ENCODE measurements around the gene CHAT.

CHAT gene

DNA sequence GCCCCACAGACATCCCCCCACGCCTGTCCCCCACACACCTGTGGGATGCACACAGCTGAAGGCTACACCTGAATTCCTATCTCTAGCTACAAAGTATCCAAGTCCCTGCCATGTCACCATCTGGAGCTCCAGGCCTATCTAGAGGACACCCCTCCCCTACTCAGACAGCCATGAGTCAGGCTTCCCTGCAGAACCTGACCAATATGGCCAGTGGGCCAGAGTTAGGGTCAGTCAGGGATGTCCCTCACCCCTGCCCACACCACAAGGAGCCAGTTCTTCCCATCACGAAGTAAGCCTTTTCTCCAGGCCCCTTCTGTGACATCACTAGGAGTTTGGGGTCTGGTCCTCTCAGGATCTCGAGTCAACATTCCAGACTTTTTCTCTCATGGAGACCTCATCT, 14.3 kb upstream of the CHAT start:
- H3K27ac ChIP-seq (ENCODE audit: extremely low read depth, low read depth, low read length) = no peak overlapping the region
- no peaks in the 10 kb centered on the region for H3K4me1 ChIP-seq (ENCODE audit: control insufficient read depth, insufficient read depth, low read length)
- no peaks in the 10 kb centered on the region for H3K36me3 ChIP-seq (ENCODE audit: control insufficient read depth in 2 of 2, insufficient read depth in 1 of 2, low read length in 2 of 2)
- no peak for TF ChIP-seq ZNF843 (tag by site-specific recombination; IDR thresholded peaks at IDR 0.05)
- no peak for TF ChIP-seq ZNF423 (tag by site-specific recombination; IDR thresholded peaks at IDR 0.05)
- no peak for TF ChIP-seq ZNF394 (tag by site-specific recombination; IDR thresholded peaks at IDR 0.05; ENCODE audit: borderline replicate concordance)
- no peak for TF ChIP-seq SP2 (tag by site-specific recombination; IDR thresholded peaks at IDR 0.05)
- no peak for TF ChIP-seq ZNF214 (tag by site-specific recombination; IDR thresholded peaks at IDR 0.05; ENCODE audit: borderline replicate concordance)
- TF ChIP-seq ZBTB8A (tag by site-specific recombination; IDR thresholded peaks at IDR 0.05) = no peak
- TF ChIP-seq OVOL3 (tag by site-specific recombination; IDR thresholded peaks at IDR 0.05) = no peak
- no peaks in the 10 kb centered on the region for H3K9me3 ChIP-seq (ENCODE audit: control insufficient read depth, insufficient read depth, low read depth, low read length)
- H3K4me3 ChIP-seq (ENCODE audit: low read depth, low read length) = no peak overlapping the region
- ChIA-PET POLR2A (no interaction called here), CTCF (no interaction called here)

DNA sequence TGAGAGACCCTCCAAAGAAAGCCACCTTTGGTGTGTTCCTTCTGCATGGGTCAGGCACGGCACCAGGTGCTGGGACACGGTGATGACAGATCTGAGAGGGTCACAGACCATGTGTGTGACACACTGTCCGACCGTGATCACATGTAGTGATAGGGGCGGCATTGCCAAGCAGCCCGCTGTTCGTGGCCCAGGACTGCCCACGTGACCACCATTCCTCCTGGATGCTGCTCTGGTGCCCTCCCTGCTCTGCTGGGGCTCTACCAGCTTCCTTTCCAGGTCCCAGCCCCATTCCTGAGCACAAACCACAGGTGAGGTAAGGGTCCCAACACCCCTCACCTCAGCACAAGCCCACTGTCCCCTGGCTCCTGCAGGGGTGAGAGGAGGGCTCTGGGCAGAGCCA, 13.8 kb upstream of the CHAT start:
- Histone ChIP-seq H3K4me1 (ENCODE audit: control insufficient read depth, insufficient read depth, low read length) (no peaks in the 10 kb centered on the region), H3K36me3 (ENCODE audit: control insufficient read depth in 2 of 2, insufficient read depth in 1 of 2, low read length in 2 of 2) (no peaks in the 10 kb centered on the region), H3K27ac (ENCODE audit: extremely low read depth, low read depth, low read length) (no peak overlapping the region), H3K9me3 (ENCODE audit: control insufficient read depth, insufficient read depth, low read depth, low read length) (no peaks in the 10 kb centered on the region), H3K4me3 (ENCODE audit: low read depth, low read length) (no peak overlapping the region)
- POLR2A ChIA-PET = no interaction called here
- no peak for TF ChIP-seq ZNF324 (tag by site-specific recombination; IDR thresholded peaks at IDR 0.05)
- TF ChIP-seq ZNF248 (tag by site-specific recombination; IDR thresholded peaks at IDR 0.05) = no peak
- TF ChIP-seq ZNF610 (tag by site-specific recombination; IDR thresholded peaks at IDR 0.05; ENCODE audit: borderline replicate concordance) = no peak
- no peak for TF ChIP-seq ZNF223 (tag by site-specific recombination; IDR thresholded peaks at IDR 0.05)
- no peak for TF ChIP-seq ZNF76 (tag by site-specific recombination; IDR thresholded peaks at IDR 0.05; ENCODE audit: borderline replicate concordance, low read depth)
- no peak for TF ChIP-seq SALL2 (tag by site-specific recombination; IDR thresholded peaks at IDR 0.05; ENCODE audit: borderline replicate concordance)
- TF ChIP-seq ZNF416 (tag by site-specific recombination; IDR thresholded peaks at IDR 0.05) = no peak
- no peak for TF ChIP-seq ZNF555 (tag by site-specific recombination; conservative IDR thresholded peaks at IDR 0.05)
- no peak for TF ChIP-seq SP3 (tag by site-specific recombination; IDR thresholded peaks at IDR 0.05)
- no peak for TF ChIP-seq ZNF777 (tag by site-specific recombination; IDR thresholded peaks at IDR 0.05; ENCODE audit: borderline replicate concordance)
- TF ChIP-seq KLF8 (tag by site-specific recombination; IDR thresholded peaks at IDR 0.05) = no peak
- no peak for TF ChIP-seq RBAK (tag by site-specific recombination; IDR thresholded peaks at IDR 0.05)
- no peak for TF ChIP-seq ZNF571 (tag by site-specific recombination; IDR thresholded peaks at IDR 0.05)
- TF ChIP-seq EGR2 (tag by site-specific recombination; IDR thresholded peaks at IDR 0.05; ENCODE audit: low read depth) = no peak
- no peak for TF ChIP-seq ZNF521 (tag by site-specific recombination; IDR thresholded peaks at IDR 0.05)
- no peak for TF ChIP-seq ZBTB7A (tag by site-specific recombination; IDR thresholded peaks at IDR 0.05; ENCODE audit: low read depth)
- CTCF ChIA-PET = no interaction called here

DNA sequence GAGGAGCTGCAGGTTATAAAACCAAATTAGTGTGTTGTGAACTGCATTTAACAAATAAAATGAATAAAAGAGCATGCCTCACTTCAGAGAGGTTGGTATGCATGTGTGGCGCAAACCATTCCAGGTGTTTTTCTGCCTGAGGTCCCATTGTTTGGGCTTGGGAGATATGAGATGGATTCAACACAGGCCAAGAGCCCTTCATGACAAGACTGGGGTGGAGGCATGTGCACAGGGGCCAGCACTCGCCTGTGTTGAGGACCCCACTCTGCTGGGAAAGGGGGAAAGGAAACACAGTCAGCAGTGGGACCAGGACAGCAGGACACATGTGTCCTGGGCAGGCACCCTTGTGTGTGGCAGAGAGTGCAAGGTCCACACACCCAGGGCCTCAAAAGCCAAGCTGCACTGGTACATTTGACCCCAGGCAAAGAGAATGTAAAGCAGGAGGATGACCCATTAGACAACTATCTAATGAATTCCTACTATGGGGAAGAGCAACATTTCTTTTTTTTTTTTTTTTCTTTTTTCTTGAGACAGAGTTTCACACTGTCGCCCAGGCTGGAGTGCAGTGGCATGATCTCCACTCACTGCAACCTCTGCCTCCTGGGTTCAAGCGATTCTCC, 12.9 kb upstream of the CHAT start:
- Histone ChIP-seq H3K9me3 (ENCODE audit: control insufficient read depth, insufficient read depth, low read depth, low read length) (no peaks in the 10 kb centered on the region), H3K4me1 (ENCODE audit: control insufficient read depth, insufficient read depth, low read length) (no peaks in the 10 kb centered on the region), H3K36me3 (ENCODE audit: control insufficient read depth in 2 of 2, insufficient read depth in 1 of 2, low read length in 2 of 2) (no peaks in the 10 kb centered on the region), H3K4me3 (ENCODE audit: low read depth, low read length) (no peak overlapping the region), H3K27ac (ENCODE audit: extremely low read depth, low read depth, low read length) (no peak overlapping the region)
- ChIA-PET POLR2A (interaction anchor here (0.6 kb wide), 1 partner anchor 243 kb away, joined by 5 read pairs; no protein-coding TSS in a partner anchor), CTCF (interaction anchor here (0.6 to 2.1 kb wide), 3 partner anchors 8 to 624 kb away, joined by 3 to 8 read pairs (median 3); no protein-coding TSS in a partner anchor)
- TF ChIP-seq ZNF510 (tag by site-specific recombination; IDR thresholded peaks at IDR 0.05; ENCODE audit: insufficient replicate concordance) = no peak
- no peak for TF ChIP-seq ZNF114 (tag by site-specific recombination; IDR thresholded peaks at IDR 0.05)
- no peak for TF ChIP-seq ZNF426 (tag by site-specific recombination; IDR thresholded peaks at IDR 0.05)
- TF ChIP-seq, protein P1, sequence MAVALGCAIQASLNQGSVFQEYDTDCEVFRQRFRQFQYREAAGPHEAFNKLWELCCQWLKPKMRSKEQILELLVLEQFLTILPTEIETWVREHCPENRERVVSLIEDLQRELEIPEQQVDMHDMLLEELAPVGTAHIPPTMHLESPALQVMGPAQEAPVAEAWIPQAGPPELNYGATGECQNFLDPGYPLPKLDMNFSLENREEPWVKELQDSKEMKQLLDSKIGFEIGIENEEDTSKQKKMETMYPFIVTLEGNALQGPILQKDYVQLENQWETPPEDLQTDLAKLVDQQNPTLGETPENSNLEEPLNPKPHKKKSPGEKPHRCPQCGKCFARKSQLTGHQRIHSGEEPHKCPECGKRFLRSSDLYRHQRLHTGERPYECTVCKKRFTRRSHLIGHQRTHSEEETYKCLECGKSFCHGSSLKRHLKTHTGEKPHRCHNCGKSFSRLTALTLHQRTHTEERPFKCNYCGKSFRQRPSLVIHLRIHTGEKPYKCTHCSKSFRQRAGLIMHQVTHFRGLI (tag by site-specific recombination; IDR thresholded peaks at IDR 0.05) = no peak
- TF ChIP-seq ZNF133 (tag by site-specific recombination; IDR thresholded peaks at IDR 0.05) = no peak
- no peak for TF ChIP-seq ZSCAN23 (tag by site-specific recombination; IDR thresholded peaks at IDR 0.05)
- no peak for TF ChIP-seq ZNF626 (tag by site-specific recombination; IDR thresholded peaks at IDR 0.05)
- TF ChIP-seq ZBTB21 (tag by site-specific recombination; IDR thresholded peaks at IDR 0.05) = no peak
- no peak for TF ChIP-seq KLF8 (tag by site-specific recombination; IDR thresholded peaks at IDR 0.05)
